Progenitor cell of endocrine pancreas (in vitro differentiated cells): Measurements from ENCODE around the gene EML4. TPM values are rescaled to one million over a fixed set of nuclear protein-coding genes. Genes with fewer than 3 reads are reported as not detected.
"Not testable (repeated sequence)": the region's sequence is repeated elsewhere in the genome, so short reads cannot be mapped to it uniquely, and the experiment has no call there.

ENCODE experiments used
- DNase-seq: peaks from one replicate; pipeline ENCODE4 v3.0.0; 2021; ENCODE audit warnings: low spot score; ENCODE audit not compliant: unreplicated experiment
- H3K27ac Mint-ChIP-seq: 2 replicates; pipeline ENCODE4 v1.8.0; 2021; ENCODE audit warnings: mild to moderate bottlenecking, moderate library complexity, mixed read lengths
- H3K27me3 Mint-ChIP-seq: 2 replicates; pipeline ENCODE4 v1.8.0; 2021; ENCODE audit warnings: mixed read lengths
- H3K36me3 Mint-ChIP-seq: 2 replicates; pipeline ENCODE4 v1.8.0; 2022; ENCODE audit warnings: mixed read lengths; ENCODE audit not compliant: insufficient read depth
- H3K4me1 Mint-ChIP-seq: 2 replicates; pipeline ENCODE4 v1.8.0; 2021; ENCODE audit warnings: low read depth, mixed read lengths
- H3K4me3 Mint-ChIP-seq: 2 replicates; pipeline ENCODE4 v1.8.0; 2021; ENCODE audit warnings: low read depth, mild to moderate bottlenecking, moderate library complexity, mixed read lengths
- H3K9me3 Mint-ChIP-seq: 2 replicates; pipeline ENCODE4 v1.8.0; 2021; ENCODE audit warnings: low read depth, mixed read lengths
- total RNA-seq: library from RNA; stranded (reverse); gene quantifications from 2 replicates; pipeline ENCODE4 v1.2.1, GENCODE V29; 2021
- TF ChIP-seq, protein P1 (sequence below): fragments of 200-600 bp; sonication (generic); IDR thresholded peaks from one replicate; pipeline ENCODE4 v1.5.0; 2021; ENCODE audit warnings: antibody characterized with exemption, mild to moderate bottlenecking; ENCODE audit not compliant: unreplicated experiment

The EML4 gene
- total RNA-seq, 1 donor from 2014 or later, result 75.7 TPM

DNA sequence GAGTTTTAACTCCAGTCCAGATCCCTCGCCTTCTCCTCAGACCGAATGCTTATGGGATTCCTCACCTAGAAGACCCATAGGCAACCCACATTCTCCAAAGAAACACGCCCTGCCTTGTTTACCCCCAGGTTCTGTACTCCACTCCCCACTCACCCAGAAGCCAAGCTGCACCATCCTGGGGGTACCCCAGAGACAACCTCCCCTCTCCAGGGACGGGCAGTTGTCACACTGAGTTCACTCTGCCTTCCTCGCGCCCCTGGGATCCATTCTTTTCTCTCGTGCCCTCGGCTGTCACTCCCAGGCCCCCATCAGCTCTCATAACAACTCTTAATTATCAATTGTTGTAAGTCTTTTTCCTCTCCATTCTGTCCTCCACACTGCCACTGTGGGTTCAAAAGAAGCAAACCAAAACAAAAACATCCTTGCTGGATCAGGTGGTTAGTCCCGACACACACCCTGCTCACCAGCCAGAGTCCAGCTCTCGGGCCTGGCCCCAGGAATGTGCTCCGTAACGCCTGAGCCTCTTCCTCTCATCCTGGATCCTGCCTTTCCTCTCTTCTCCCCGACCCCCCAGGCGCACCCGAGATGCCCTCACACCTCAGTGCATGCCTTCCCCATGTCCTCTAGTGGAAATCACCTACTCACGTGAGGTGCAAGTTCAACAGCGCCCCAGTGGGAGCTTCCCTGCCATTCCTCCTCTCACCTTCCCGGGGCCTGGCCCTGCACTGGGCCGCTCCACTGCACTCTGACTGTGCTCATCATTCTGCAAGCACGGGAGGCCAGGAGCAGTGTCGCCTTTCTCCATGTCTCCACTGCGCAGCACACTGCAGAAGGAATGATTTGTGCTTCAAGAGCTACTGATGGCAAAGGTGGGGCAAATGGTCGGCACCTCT lies 171.1 kb downstream of the EML4 start:
- Mint-ChIP-seq H3K4me3 (no peak overlapping the region), H3K36me3 (peaks cover 30% of the 10 kb centered on the region)
- TF ChIP-seq, protein P1, sequence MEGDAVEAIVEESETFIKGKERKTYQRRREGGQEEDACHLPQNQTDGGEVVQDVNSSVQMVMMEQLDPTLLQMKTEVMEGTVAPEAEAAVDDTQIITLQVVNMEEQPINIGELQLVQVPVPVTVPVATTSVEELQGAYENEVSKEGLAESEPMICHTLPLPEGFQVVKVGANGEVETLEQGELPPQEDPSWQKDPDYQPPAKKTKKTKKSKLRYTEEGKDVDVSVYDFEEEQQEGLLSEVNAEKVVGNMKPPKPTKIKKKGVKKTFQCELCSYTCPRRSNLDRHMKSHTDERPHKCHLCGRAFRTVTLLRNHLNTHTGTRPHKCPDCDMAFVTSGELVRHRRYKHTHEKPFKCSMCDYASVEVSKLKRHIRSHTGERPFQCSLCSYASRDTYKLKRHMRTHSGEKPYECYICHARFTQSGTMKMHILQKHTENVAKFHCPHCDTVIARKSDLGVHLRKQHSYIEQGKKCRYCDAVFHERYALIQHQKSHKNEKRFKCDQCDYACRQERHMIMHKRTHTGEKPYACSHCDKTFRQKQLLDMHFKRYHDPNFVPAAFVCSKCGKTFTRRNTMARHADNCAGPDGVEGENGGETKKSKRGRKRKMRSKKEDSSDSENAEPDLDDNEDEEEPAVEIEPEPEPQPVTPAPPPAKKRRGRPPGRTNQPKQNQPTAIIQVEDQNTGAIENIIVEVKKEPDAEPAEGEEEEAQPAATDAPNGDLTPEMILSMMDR, result no peak

DNA sequence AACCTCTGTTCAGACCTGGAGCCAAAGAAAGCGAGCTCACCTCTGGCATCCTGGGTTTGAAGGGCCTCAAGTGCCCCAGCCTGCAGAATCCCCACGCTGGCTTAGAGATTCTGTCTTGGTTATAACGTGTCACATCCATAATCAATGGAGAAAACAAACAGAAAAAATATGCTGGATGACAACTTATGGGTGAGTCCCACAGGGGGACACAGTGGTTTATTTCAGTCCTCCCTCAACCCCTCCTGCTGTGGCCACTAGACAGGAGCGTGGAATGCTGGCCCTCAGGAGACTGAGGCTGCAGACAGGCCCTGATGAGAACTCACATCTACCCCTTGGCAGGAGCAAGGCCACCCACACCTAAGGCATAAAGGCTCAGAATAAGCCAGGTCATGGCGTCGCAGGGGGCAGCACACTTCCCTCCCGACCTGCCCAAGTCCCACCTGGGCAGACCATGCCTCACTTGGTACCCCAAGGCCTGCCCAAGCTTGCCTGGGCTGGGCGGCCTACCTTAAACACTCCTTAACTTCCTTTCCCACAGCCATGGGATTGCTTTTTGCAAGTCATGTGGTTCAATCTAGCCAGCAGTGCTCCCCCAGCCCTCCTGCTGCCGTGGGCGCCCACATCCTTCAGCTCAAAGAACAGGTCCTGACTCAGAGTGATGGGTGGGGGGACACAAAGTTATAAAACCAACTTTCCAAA lies 171.9 kb downstream of the EML4 start:
- H3K9me3 Mint-ChIP-seq, result no peaks in the 10 kb centered on the region
- H3K36me3 Mint-ChIP-seq, result peaks cover 30% of the 10 kb centered on the region
- H3K4me3 Mint-ChIP-seq, result no peak overlapping the region
- H3K27ac Mint-ChIP-seq, result peak overlapping the region; percentile 50
- TF ChIP-seq, protein P1, result no peak
- H3K27me3 Mint-ChIP-seq, result no peaks in the 10 kb centered on the region
- peaks cover 4% of the 10 kb centered on the region for H3K4me1 Mint-ChIP-seq
- no peak for DNase-seq

More for the DNA sequence above, 171.1 kb downstream of the EML4 start:
- Mint-ChIP-seq H3K27ac (peak overlapping the region; percentile 50), H3K27me3 (no peaks in the 10 kb centered on the region), H3K9me3 (no peaks in the 10 kb centered on the region), H3K4me1 (peaks cover 4% of the 10 kb centered on the region)
- DNase-seq, result no peak

DNA sequence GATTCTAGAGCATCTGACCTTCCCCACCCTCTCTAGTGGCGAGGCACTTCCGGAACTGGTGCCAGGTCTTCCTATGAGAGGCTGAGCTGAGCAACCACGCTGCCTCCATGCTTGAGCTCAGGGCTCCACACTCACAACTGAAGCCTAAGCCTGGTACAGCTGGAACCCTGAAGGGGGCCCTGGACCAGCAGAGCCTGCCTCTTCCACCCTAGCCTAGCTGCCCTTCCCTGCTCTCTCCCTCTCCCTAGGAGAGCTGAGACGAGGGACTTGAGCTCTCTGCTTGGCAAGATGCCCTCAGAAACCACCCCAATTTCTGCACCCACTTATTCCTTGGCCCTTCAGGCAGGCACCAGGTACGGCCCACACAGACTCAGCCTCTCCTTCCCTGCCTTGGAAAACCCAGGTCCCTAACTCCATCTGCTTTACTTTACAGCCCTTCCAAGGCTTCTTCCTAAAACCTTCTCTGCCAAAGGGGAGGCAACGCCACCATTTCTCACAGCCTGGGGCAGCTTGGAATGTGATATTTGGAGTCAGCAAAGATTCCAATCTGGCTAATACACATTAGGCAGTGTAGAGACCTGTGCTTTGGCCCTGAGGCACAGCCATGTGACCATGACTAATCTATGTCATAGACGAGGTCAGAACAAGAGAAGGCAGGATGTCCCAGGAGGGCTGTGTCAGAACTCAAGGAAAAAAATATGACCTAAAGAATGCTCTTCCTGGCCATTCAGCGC lies 173.1 kb downstream of the EML4 start:
- peaks cover 5% of the 10 kb centered on the region for H3K4me1 Mint-ChIP-seq
- H3K27me3 Mint-ChIP-seq, result no peaks in the 10 kb centered on the region
- no peak overlapping the region for H3K4me3 Mint-ChIP-seq
- TF ChIP-seq, protein P1, result no peak
- no peak for DNase-seq
- peaks cover 25% of the 10 kb centered on the region for H3K36me3 Mint-ChIP-seq
- peak overlapping the region; percentile 65 for H3K27ac Mint-ChIP-seq
- H3K9me3 Mint-ChIP-seq, result no peaks in the 10 kb centered on the region

DNA sequence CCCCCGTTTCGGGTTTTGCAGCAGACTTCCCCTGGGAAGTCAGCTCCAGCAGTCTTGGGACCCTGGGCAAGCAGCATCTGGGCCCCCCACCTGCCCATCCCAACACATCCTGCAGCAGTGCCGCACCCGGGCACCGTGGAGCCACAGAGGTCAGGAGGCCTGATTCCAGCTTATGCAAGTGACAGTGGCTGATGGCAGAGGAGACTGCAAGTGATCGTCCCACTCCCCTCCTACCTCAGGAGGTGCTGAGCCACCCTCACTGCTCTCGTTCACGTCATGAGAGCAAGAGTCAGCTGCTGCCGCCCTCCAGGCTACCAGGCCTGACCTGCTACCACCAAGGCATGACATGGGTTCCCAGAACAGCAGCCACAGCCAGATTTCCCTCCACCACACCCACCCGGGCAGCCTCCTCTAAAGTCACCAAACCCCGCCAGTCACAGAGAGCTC lies 173.7 kb downstream of the EML4 start:
- H3K27me3 Mint-ChIP-seq, result no peaks in the 10 kb centered on the region
- H3K27ac Mint-ChIP-seq, result peak overlapping the region; percentile 65
- H3K36me3 Mint-ChIP-seq, result peaks cover 22% of the 10 kb centered on the region
- no peaks in the 10 kb centered on the region for H3K9me3 Mint-ChIP-seq
- H3K4me3 Mint-ChIP-seq, result no peak overlapping the region
- TF ChIP-seq, protein P1, result no peak
- no peak for DNase-seq
- peaks cover 7% of the 10 kb centered on the region for H3K4me1 Mint-ChIP-seq

DNA sequence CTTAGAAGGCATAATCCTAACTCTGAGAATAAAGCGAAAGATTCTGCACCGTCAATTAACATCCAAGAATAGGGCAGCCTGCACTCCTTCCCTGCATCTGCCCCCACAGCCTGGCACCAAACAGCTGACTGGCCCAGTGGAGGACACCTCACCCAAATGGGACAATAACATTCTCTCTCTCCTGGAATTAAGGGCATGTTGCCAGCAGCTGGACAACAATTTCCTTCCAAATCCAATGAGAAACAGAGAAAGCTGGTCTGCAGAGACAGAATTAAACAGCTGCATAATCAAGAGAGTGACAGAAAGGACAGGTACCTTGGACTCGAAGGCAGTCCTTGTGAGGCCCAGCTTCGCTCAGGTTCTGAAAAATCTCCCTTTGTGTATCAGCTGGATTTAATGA lies 176.8 kb downstream of the EML4 start:
- no peaks in the 10 kb centered on the region for H3K9me3 Mint-ChIP-seq
- H3K36me3 Mint-ChIP-seq, result peaks cover 27% of the 10 kb centered on the region
- no peak overlapping the region for H3K4me3 Mint-ChIP-seq
- no peak for DNase-seq
- no peaks in the 10 kb centered on the region for H3K27me3 Mint-ChIP-seq
- TF ChIP-seq, protein P1, result no peak
- H3K27ac Mint-ChIP-seq, result no peak overlapping the region
- H3K4me1 Mint-ChIP-seq, result peaks cover 14% of the 10 kb centered on the region

DNA sequence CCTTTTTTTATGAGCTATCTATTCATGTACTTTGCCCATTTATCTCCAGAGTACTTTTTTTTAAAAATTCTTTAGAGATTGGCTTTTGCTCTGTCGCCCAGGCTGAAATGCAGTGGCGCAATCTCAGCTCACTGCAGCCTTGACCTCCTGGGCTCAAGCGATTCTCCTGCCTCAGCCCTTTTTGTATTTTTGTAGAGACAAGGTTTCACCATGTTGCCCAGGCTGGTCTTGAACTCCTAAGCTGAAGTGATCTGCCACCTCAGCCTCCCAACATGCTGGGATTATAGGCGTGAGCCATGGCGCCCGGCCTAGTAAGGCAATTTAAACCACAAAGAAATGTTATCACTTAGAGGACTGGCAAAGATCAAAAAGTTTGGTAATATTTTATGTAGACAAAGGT lies 177.7 kb downstream of the EML4 start:
- H3K27me3 Mint-ChIP-seq, H3K4me3 Mint-ChIP-seq, DNase-seq, H3K27ac Mint-ChIP-seq, H3K9me3 Mint-ChIP-seq: not testable (repeated sequence)
- Mint-ChIP-seq H3K4me1 (peaks cover 14% of the 10 kb centered on the region), H3K36me3 (peaks cover 29% of the 10 kb centered on the region)

DNA sequence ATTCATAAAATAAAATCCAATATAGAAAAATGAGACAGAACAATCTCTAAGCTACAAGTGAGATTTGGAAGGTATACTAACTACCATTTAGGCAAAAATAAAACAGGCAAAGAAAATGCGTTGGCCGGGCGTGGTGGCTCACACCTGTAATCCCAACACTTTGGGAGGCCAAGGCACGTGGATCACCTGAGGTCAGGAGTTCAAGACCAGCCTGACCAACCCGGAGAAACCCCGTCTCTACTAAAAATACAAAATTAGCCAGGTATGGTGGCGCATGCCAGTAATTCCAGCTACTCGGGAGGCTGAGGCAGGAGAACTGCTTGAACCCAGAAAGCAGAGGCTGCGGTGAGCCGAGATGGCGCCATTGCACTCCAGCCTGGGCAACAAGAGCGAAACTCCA lies 178.4 kb downstream of the EML4 start:
- not testable (repeated sequence) for H3K9me3 Mint-ChIP-seq, H3K27me3 Mint-ChIP-seq, DNase-seq, H3K27ac Mint-ChIP-seq, H3K4me3 Mint-ChIP-seq
- Mint-ChIP-seq H3K36me3 (peaks cover 29% of the 10 kb centered on the region), H3K4me1 (peaks cover 11% of the 10 kb centered on the region)
